HG03565 (cell line): ENCODE data around the gene SLC52A3.
"Not testable (repeated sequence)": the region's sequence is repeated elsewhere in the genome, so short reads cannot be mapped to it uniquely, and the experiment has no call there.

Source experiments
- ATAC-seq: cut with Tn5 transposase; IDR thresholded peaks from one replicate; pipeline ENCODE4 v1.9.1; 2021; ENCODE audit warnings: mild to moderate bottlenecking, moderate library complexity; ENCODE audit not compliant: unreplicated experiment

SLC52A3 gene

GRCh38 chr20:768426-768978 lies at the start of gene SLC52A3:
Gene SLC52A3, minus strand, starts transcription at chr20:768500. Its CDS starts 2,726 bp downstream, at chr20:765774.
- ATAC-seq = no peak

DNA sequence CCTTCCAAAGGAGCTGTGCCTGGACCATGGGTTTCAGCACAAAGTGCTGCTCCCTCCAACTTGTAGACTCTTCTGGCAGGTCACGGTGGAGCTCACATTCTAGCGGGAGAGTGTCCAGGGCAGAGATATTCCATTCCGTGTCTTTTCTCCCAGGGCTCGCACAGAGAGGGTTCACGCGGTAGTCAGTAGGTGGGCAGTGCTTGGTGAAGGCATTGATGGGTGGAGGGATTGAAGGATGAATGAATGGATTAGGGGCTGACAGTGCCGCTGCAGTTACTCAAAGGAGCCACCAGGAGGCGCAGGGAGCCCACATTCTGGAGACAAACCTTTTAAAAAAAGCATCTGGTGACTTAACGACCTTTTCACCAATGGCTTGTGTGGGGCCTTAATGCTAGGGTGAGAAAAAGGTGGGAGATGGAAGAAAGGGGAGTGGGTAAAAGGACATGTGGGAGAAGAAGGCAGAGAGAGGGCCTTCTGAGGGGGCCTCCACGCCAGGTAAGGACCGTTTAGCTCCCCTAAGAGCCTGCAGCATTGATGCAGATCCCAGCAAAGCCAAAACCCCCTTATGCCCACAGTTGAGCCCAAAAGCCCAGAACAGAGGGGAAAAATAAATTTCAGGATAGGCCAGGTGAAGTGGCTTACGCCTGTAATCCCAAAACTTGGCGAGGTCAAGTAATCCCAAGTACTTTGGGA lies 47.8 kb upstream of the SLC52A3 start:
- no peak for ATAC-seq

GRCh38 chr20:815226-815625 lies 46.9 kb upstream of the SLC52A3 start:
- ATAC-seq = no peak

GRCh38 chr20:813390-813789 lies 45.1 kb upstream of the SLC52A3 start:
- no peak for ATAC-seq

GRCh38 chr20:812435-812814 lies 44.1 kb upstream of the SLC52A3 start:
- not testable (repeated sequence) for ATAC-seq

DNA sequence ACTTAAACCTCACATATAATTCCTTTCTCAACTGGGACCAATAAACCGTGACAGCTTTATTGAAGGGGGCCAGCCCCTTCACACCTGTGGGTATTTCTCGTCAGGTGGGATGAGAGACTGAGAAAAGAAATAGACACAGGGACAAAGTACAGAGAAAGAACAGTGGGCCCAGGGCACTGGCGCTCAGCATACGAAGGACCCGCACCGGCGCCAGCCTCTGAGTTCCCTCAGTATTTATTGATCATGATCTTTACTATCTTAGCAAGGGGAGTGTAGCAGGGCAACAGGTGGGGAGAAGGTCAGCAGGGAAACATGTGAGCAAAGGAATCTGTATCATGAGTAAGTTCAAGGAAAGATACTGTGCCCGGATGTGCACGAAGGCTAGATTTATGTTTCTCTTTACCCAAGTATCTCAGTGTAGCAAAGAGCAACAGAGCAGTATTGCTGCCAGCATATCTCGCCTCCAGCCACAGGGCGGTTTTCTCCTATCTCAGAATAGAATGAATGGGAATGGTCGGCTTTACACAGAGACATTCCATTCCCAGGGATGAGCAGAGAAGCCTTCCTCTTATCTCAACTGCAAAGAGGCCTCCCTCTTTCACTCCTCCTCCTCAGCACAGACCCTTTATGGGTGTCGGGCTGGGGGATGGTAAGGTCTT lies 43.6 kb upstream of the SLC52A3 start:
- ATAC-seq = not testable (repeated sequence)

DNA sequence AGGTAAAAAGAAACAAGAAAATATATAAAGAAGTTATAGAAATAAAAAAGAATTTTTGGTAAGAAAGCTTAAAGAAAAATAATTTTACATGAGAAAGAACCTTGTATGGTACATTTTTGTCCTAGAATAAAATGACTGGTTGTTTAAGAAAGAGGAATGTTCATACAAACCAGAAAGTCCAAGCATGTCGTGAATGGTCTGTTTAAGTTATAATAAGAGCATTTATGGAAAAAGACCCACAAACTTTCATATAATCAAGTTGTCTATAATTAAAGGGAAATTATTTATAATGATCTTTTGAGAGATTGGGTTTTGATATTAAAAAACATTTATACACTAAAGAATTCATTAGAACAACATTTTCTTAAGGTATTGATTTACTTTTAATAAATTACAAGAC lies 37.4 kb upstream of the SLC52A3 start:
- no peak for ATAC-seq

DNA sequence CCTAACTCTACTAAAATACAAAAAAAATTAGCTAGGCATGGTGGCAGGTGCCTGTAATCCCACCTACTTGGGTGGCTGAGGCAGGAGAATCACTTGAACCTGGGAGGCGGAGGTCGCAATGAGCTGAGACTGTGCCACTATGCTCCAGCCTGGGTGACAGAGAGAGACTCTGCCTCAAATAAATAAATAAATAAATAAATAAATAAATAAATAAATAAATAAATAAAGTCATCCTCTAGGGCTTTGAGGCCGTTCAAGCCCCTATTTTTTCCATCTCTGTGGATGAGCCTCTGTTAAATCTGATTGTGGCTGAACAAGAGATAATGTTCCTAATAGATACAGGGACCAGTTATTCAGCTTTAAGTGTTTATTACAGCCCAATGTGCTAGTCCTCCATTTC lies 33.4 kb upstream of the SLC52A3 start:
- no peak for ATAC-seq

DNA sequence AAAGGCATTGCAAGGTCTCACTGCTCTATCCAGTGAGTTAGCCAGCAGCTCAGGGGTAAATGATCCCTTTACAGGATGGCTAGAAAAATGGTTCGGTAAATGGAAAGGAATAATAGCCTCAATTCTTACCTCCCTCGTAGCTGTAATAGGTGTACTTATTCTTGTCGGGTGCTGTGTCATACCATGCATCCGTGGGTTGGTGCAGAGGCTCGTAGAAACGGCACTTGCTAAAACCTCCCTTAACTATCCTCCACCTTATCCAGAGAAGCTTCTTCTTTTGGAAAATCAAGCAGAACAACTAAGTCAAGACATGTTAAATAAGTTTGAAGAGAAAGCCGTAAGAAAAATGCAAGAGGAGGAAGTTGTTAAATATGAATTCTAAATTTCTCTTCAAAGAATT lies 31.7 kb upstream of the SLC52A3 start:
- not testable (repeated sequence) for ATAC-seq

- ATAC-seq = not testable (repeated sequence)
These were observed 30.4 kb upstream of the SLC52A3 start for GRCh38 chr20:798746-799145.

DNA sequence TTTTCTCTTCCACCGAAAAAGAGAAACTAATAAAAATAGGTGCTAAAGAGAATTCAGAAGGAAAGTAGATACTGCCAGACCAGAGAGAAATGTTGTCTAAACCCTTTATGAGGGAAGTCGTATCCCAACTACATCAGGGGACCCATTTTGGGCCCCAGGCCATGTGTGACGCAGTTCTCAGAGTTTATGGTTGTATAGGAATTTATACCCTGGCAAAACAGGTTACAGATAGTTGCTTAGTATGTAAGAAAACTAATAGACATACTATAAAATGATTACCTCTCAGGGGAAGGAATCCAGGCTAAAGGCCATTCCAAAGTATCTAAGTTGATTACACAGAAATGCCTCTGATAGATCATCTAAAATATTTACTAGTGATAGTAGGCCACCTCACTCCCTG lies 28.6 kb upstream of the SLC52A3 start:
- no peak for ATAC-seq

GRCh38 chr20:792248-792647 lies 23.9 kb upstream of the SLC52A3 start:
- no peak for ATAC-seq

GRCh38 chr20:791056-791455 lies 22.8 kb upstream of the SLC52A3 start:
- no peak for ATAC-seq

- no peak for ATAC-seq
These were observed 19.5 kb upstream of the SLC52A3 start for GRCh38 chr20:787825-788224.

GRCh38 chr20:779771-780170 lies 11.5 kb upstream of the SLC52A3 start:
- no peak for ATAC-seq

GRCh38 chr20:776165-776564 lies 7.9 kb upstream of the SLC52A3 start:
- ATAC-seq = no peak

- ATAC-seq = no peak
These were observed 7.4 kb upstream of the SLC52A3 start for GRCh38 chr20:775679-776135.

DNA sequence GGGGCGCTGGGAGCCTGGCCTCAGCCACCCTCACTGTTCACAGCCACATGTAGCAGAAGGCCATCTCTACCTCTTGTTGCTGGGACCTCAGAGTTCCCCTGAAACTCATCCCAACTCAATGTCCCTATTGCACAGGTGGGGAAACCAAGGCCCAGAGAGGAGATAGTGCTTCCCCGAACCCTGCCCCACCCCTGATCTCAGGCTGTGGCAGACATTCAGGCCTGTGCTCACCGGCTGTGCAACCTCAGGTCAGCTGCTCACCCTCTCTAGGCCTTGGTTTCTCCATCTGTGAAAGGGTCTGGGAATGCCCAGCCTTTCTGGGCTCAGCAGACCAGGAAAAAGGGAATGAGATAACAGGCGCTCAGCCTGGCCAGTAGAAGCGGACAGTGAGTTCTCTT lies 6.4 kb upstream of the SLC52A3 start:
- no peak for ATAC-seq

GRCh38 chr20:774016-774659 lies 5.8 kb upstream of the SLC52A3 start:
- ATAC-seq = no peak

DNA sequence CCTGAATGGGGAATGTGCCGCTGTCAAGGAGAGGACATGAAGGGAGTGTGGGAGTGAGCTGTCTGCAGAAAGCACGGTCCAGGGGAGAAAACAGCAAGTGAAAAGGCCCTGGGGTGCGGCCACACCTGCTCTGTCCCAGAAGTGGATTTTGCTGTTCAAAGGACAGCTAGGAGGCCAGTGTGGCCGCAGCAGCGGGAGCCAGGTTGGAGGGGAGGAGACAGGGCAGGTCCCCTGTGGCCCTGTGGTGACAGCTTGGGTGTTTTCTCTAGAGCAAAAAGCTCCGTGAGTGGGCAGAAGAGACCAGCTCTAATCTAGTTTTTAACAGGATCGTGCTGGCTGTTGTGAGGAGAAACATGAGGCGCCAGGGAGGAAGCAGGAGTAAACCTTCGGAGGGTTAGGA lies 4.5 kb upstream of the SLC52A3 start:
- no peak for ATAC-seq

DNA sequence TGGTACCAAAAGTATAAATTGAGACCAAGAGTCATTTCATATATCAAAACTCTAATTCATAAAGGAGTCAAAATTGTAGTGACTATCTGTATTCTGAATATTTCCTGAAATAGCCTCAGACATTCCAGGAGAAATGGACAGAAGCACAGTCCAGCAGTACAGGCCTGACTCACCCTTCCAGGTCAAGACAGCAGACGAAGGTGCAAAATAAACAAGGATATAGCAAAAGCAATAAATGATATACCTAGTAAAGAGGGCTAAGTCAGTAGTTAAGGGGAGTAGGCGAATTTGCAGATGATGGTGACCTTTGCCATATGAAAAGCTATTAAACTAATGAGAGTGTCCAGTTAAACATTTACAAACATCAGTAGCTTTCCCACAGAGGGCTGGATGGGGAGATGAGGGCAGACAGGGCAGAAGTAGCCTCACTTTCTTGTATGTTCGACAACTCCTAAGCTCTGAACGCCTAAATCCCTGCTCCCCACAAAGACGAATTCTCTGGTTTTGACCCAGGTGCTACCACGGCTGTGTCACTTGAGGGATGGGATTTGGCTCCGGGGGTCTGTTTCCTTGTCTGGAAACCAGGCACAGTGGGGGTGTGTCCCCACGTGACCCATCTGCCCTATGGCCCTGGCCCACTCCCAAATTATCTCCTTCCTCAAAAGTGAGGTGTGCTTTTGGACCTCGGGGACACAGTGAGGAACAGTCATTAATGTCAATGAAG lies 3.6 kb upstream of the SLC52A3 start:
- no peak for ATAC-seq
